ENCODE measurements around the gene COL4A4.

Gene COL4A4

DNA sequence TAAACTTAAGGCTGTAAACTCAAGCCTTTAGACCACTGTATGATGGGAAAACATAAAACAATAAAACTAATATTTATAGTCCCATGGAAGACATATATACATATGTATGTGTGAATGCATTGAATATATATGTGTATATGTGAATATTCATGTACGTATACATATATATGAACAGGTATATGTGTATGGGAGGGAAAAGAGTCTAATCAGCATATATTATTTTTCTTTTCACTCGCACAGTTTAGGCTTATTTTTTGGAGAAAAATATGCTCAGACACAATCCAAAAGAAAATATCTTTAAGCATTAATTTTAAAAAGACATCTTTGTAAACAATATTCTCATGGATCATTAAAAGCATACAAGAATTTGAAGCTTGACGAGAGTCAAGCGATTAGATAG, 22.7 kb downstream of the COL4A4 start:
- Histone ChIP-seq H3K4me3 (ENCODE audit: low read depth in 1 of 2, low read length in 2 of 2) (no peak overlapping the region), H3K4me1 (ENCODE audit: insufficient read depth, low read length) (no peaks in the 10 kb centered on the region), H3K27me3 (ENCODE audit: insufficient read depth, low read length, poor library complexity) (no peaks in the 10 kb centered on the region), H3K4me2 (ENCODE audit: insufficient read depth, low read length) (no peak overlapping the region), H3K36me3 (ENCODE audit: insufficient read depth, low read length) (no peaks in the 10 kb centered on the region), H3K9ac (ENCODE audit: low read depth, low read length) (no peak overlapping the region), H3K9me3 (ENCODE audit: insufficient read depth, low read length, severe bottlenecking) (no peaks in the 10 kb centered on the region), H2AFZ (ENCODE audit: low read depth, low read length) (no peak overlapping the region), H3K27ac (ENCODE audit: low read length) (no peak overlapping the region), H3K79me2 (ENCODE audit: insufficient read depth, low read length) (no peaks in the 10 kb centered on the region), H4K20me1 (ENCODE audit: insufficient read depth, low read length) (no peaks in the 10 kb centered on the region)
- ATAC-seq (ENCODE audit: insufficient read depth, low read depth) = no peak
- TF ChIP-seq, protein P1, sequence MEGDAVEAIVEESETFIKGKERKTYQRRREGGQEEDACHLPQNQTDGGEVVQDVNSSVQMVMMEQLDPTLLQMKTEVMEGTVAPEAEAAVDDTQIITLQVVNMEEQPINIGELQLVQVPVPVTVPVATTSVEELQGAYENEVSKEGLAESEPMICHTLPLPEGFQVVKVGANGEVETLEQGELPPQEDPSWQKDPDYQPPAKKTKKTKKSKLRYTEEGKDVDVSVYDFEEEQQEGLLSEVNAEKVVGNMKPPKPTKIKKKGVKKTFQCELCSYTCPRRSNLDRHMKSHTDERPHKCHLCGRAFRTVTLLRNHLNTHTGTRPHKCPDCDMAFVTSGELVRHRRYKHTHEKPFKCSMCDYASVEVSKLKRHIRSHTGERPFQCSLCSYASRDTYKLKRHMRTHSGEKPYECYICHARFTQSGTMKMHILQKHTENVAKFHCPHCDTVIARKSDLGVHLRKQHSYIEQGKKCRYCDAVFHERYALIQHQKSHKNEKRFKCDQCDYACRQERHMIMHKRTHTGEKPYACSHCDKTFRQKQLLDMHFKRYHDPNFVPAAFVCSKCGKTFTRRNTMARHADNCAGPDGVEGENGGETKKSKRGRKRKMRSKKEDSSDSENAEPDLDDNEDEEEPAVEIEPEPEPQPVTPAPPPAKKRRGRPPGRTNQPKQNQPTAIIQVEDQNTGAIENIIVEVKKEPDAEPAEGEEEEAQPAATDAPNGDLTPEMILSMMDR (IDR thresholded peaks at IDR 0.05; ENCODE audit: borderline replicate concordance, extremely low read depth, low read length, poor library complexity, severe bottlenecking) = no peak
- TF ChIP-seq EZH2 (IDR thresholded peaks at IDR 0.05; ENCODE audit: borderline replicate concordance, low read depth, low read length, severe bottlenecking) = no peak
- no peak for DNase-seq

DNA sequence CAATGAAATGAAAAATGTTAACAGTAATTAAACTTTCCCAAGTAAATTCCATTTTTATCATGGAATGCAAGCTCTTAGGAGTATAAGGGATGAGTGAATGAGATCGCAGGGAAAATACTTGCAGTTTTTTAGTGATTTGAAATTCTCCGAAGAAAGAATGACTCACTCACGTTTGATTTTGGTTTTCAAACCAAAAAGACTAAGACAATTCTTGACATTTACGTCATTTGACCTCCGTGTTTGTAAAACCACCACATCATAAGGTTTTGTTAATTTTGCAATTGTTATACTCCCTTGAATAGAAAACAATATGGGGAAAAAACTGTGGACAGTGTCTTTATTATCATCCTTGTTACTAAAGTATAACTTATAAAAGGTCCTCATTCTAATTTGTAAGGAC, 29.4 kb downstream of the COL4A4 start:
- Histone ChIP-seq H4K20me1 (ENCODE audit: insufficient read depth, low read length) (no peaks in the 10 kb centered on the region), H3K27ac (ENCODE audit: low read length) (no peak overlapping the region), H3K4me3 (ENCODE audit: low read depth in 1 of 2, low read length in 2 of 2) (no peak overlapping the region), H3K9ac (ENCODE audit: low read depth, low read length) (no peak overlapping the region), H3K9me3 (ENCODE audit: insufficient read depth, low read length, severe bottlenecking) (no peaks in the 10 kb centered on the region), H2AFZ (ENCODE audit: low read depth, low read length) (no peak overlapping the region), H3K4me1 (ENCODE audit: insufficient read depth, low read length) (no peaks in the 10 kb centered on the region), H3K36me3 (ENCODE audit: insufficient read depth, low read length) (no peaks in the 10 kb centered on the region), H3K4me2 (ENCODE audit: insufficient read depth, low read length) (no peak overlapping the region), H3K27me3 (ENCODE audit: insufficient read depth, low read length, poor library complexity) (peaks cover 32% of the 10 kb centered on the region), H3K79me2 (ENCODE audit: insufficient read depth, low read length) (no peaks in the 10 kb centered on the region)
- no peak for TF ChIP-seq EZH2 (IDR thresholded peaks at IDR 0.05; ENCODE audit: borderline replicate concordance, low read depth, low read length, severe bottlenecking)
- TF ChIP-seq, protein P1 (IDR thresholded peaks at IDR 0.05; ENCODE audit: borderline replicate concordance, extremely low read depth, low read length, poor library complexity, severe bottlenecking) = no peak
- ATAC-seq (ENCODE audit: insufficient read depth, low read depth) (no peak), DNase-seq (no peak)

- no peak overlapping the region for H3K4me3 ChIP-seq (ENCODE audit: low read depth in 1 of 2, low read length in 2 of 2)
- no peak overlapping the region for H3K4me2 ChIP-seq (ENCODE audit: insufficient read depth, low read length)
- H3K9ac ChIP-seq (ENCODE audit: low read depth, low read length) = no peak overlapping the region
- no peaks in the 10 kb centered on the region for H3K9me3 ChIP-seq (ENCODE audit: insufficient read depth, low read length, severe bottlenecking)
- DNase-seq (no peak), ATAC-seq (ENCODE audit: insufficient read depth, low read depth) (no peak)
- H3K27ac ChIP-seq (ENCODE audit: low read length) = no peak overlapping the region
- peaks cover 32% of the 10 kb centered on the region for H3K27me3 ChIP-seq (ENCODE audit: insufficient read depth, low read length, poor library complexity)
- no peaks in the 10 kb centered on the region for H3K79me2 ChIP-seq (ENCODE audit: insufficient read depth, low read length)
- no peak for TF ChIP-seq EZH2 (IDR thresholded peaks at IDR 0.05; ENCODE audit: borderline replicate concordance, low read depth, low read length, severe bottlenecking)
- TF ChIP-seq, protein P1 (IDR thresholded peaks at IDR 0.05; ENCODE audit: borderline replicate concordance, extremely low read depth, low read length, poor library complexity, severe bottlenecking) = no peak
- no peak overlapping the region for H2AFZ ChIP-seq (ENCODE audit: low read depth, low read length)
- no peaks in the 10 kb centered on the region for H3K4me1 ChIP-seq (ENCODE audit: insufficient read depth, low read length)
- H4K20me1 ChIP-seq (ENCODE audit: insufficient read depth, low read length) = no peaks in the 10 kb centered on the region
- no peaks in the 10 kb centered on the region for H3K36me3 ChIP-seq (ENCODE audit: insufficient read depth, low read length)
Measured at GRCh38 chr2:227132986-227133385, 31.0 kb downstream of the COL4A4 start.

- no peaks in the 10 kb centered on the region for H3K4me1 ChIP-seq (ENCODE audit: insufficient read depth, low read length)
- peaks cover 32% of the 10 kb centered on the region for H3K27me3 ChIP-seq (ENCODE audit: insufficient read depth, low read length, poor library complexity)
- H3K4me2 ChIP-seq (ENCODE audit: insufficient read depth, low read length) = no peak overlapping the region
- DNase-seq (no peak), ATAC-seq (ENCODE audit: insufficient read depth, low read depth) (no peak)
- no peak overlapping the region for H2AFZ ChIP-seq (ENCODE audit: low read depth, low read length)
- H3K9ac ChIP-seq (ENCODE audit: low read depth, low read length) = no peak overlapping the region
- no peaks in the 10 kb centered on the region for H3K79me2 ChIP-seq (ENCODE audit: insufficient read depth, low read length)
- H3K27ac ChIP-seq (ENCODE audit: low read length) = no peak overlapping the region
- no peaks in the 10 kb centered on the region for H3K36me3 ChIP-seq (ENCODE audit: insufficient read depth, low read length)
- H3K9me3 ChIP-seq (ENCODE audit: insufficient read depth, low read length, severe bottlenecking) = no peaks in the 10 kb centered on the region
- H3K4me3 ChIP-seq (ENCODE audit: low read depth in 1 of 2, low read length in 2 of 2) = no peak overlapping the region
- no peak for TF ChIP-seq EZH2 (IDR thresholded peaks at IDR 0.05; ENCODE audit: borderline replicate concordance, low read depth, low read length, severe bottlenecking)
- TF ChIP-seq, protein P1 (IDR thresholded peaks at IDR 0.05; ENCODE audit: borderline replicate concordance, extremely low read depth, low read length, poor library complexity, severe bottlenecking) = no peak
- no peaks in the 10 kb centered on the region for H4K20me1 ChIP-seq (ENCODE audit: insufficient read depth, low read length)
Measured at GRCh38 chr2:227130636-227131035, 33.4 kb downstream of the COL4A4 start.

All from DND-41 (cell line).